GM04503 (cell line): ENCODE measurements around the gene ARNT2.

Source experiments
- DNase-seq: peaks from one replicate; pipeline ENCODE4 v3.0.0-alpha.2; 2012; ENCODE audit warnings: low read depth

ARNT2 gene

DNA sequence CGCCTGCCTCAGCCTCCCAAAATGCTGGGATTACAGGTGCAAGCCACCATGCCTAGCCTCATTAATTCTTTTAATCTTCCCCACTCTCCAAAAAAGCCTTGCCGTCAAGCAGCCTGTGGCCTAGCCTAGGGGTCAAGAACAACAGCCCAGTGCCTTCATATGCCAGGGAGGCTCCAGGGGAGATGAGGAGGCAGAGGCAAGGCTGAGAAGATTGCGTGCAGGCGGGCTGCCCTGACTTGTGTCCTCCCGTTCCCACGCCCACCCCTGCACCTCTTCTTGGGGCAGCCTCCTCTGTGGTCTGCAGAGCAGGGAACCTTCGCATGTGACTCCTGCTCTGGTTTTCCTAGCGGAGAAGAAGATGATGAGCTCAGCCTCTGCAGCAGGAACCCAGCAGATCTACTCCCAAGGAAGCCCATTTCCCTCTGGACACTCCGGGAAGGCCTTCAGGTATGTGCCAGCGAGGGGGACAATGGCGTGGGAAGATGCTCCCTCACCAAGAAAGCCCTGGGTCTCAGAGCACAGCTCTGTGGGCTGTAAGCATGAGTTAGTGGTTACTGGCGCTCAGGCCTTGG lies 172.4 kb downstream of the ARNT2 start:
- DNase-seq = no peak

DNA sequence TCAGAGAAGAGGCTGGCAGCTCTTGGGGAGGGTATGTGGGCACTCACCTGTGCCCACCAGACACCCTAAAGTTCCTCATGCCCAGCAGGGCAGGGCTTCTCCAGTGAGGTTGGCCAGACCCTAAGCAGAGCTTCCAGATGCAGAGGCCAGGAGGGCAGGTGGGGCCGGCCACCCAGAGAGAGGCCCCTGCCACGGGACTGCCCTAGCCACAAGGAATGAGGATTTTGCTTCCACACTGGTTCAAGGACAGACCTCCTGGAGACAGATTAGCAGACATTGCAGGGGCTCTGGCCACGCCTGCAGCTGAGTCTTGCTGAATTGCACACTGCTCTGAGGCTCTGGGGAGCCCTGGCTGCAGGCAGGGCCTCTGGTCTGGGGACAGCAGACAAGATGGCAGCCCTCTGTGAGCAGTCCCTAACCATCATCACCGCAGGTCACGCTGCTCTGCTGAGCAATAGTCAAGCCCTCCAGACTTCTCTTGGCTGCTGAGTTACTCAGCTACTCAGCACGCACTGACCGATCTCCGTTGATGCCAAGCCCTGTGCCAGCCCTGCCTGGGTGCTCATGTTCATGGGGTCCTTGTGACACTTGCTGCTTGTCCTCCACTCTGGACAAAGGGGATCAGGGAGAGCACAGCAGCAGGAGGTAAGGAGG lies 173.5 kb downstream of the ARNT2 start:
- no peak for DNase-seq

DNA sequence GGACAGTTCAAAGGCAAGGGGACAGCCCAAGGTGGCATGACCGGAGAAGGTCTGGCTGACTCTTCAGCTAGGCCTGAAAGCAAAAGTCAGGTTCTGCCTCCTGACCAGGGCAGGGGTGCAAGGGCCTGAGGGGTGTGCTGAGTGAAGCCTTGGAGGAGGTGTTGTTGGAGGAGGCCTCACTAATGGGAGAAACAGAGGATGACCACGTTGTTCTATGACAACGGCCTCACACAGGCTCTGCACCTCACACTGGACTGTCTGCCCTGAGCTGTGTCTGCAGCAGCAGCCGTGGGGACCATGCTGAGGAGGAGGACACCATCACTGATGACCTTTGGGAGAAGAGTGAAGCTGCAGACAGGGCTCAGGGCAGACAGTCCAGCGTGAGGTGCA lies 174.0 kb downstream of the ARNT2 start:
- no peak for DNase-seq

DNA sequence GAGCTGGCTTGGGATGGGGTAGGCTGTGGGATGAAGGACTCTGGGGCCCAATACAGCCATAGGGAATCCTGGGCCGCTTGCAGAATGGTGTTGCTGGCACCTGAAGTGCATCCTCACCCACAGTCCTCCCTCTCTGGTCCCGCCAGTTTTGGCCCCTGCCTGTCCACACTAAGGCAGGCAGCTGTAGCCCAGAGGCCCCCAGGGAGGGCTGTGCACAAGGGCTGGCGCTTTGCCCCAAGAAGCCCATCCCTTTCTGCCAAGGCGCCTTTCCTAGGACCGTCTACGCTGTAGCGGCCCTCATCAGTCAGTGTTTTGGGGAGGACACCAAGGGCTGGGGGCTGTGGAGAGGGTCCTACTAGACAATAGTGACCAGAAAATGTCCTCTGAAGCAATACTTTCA lies 174.7 kb downstream of the ARNT2 start:
- DNase-seq = no peak

DNA sequence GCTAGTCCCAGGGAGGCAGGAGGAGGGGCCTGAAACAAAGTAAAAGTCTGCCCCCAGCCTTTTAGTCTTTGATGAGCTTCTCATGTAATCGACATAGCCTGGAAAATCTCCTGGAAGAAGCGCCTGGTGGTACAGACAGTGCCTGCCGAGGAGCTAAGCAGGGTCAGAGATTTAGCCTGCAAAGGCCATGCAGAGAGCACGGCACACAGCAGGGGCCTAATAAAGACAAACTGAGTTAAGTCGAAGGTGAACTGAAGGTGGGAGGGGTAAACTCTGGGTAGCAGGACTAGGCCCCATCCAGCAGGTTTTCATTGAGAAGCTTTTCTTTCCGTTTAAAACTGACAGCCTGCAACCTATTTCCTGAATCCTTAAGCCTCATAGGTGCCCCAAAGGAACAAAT lies 175.4 kb downstream of the ARNT2 start:
- DNase-seq = no peak

DNA sequence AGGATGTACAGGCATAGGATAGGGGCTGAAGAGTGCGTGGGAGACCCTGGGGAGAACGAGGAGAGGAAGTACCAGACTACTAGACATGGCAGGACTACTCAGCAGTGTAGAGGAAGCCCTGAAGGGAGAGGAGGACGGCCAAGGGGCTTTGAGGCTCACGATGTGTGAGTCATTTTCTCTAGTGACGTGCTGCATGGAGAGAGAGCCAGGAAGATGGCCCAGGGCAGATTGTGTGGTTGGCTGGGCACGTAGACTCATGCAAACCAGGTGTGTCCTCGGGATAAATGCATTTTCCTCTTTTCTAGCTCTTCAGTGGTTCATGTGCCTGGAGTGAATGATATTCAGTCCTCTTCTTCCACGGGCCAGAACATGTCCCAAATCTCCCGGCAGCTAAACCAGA lies 175.9 kb downstream of the ARNT2 start:
- peak; percentile 41 for DNase-seq

DNA sequence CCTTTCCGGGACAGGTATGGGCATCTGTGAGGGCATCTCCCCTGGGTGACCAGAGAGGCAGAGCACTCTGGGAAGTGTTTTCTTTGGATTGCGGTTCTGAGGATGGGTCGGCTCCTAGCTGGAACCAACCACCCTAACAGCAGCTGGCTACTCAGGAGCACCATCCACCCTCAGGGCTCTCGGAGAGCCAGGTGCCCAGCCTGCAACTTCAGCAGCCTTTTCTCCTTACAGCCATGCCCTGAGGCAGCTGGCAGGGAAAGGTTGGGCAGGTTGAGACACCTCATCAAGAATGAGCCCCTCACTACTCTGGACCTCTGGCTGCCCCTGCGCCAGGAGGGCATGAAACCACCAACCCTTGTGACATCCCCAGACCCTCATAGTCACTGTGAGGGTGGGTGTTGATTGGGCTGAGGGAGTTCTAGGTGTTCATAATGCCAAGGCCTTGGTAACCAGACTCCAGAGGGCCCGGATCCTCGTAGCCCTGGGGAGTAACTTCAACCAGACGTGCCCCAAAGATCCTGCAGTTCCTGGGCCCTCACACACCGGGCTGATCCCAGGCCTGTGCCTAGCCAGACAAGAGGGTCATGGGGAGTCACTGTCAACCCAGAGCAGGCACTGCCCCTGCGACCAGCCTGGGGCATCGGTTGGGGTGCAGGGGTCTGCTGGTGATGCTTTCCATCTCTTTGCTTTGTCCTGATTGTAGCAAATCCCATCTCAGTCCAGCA lies 176.5 kb downstream of the ARNT2 start:
- no peak for DNase-seq

DNA sequence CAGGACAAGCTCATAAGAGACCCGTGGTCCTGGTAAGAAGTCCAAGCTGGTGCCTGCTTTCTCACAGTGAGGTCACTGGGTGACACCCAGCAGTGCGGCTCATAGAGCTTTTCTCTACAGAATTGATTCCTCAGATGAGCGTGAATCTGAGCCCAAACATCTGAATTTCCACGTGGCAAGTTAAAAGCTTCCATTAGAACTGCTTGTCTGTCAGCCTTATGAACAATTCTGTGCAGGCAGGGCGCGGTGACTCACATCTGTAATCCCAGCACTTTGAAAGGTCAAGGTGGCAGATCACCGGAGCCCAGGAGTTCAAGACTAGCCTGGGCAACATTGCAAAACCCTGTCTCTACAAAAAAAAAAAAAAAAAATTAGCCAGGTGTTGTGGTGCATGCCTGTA lies 177.8 kb downstream of the ARNT2 start:
- DNase-seq = no peak

DNA sequence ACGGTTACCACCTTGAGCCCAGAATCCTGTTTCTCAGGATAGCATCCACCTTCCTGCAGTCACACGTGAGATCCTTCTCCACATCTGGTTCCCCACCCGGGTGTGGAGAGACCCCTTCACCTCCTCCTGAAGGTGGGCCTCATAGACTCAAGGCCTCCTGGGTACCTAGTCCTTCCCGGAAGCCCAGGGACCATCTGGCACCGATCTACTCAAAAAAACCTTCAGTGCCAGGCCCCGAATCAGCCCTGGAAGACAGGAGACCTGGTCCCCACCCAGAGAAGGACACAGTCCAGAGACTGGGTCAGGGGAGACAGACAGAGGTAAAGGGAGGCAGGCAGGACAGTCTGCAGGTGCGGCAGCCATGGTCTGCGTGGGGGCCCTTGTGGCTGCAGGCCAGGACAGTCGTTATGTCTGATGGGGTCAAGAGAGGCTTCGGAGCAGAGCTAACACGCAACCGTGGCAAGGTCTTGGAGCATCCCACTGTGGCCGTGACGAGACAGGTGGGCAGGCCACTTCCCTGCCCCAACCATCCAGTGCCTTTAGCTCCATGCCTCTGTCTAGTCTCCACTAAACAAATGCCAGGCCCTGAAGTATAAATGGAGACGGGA lies 178.7 kb downstream of the ARNT2 start:
- DNase-seq = no peak

DNA sequence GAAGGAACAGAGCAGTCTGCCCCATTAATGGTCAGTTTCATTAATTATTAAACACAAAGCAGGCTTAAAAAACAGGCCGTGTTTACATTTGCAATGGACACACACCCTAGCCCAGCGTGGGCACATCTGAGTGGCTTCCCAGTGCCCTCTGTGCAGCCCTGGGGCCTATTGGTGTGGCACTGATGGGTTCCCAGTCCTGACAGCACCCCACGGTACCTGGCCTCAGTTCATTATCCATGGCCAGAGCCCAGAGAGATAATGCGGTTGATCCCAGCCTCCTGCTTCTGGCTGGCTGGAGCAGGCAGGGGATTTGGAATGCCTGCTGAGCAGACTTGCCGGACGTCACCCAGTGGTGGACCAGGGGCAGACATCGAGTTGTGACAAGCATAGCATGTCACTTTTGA lies 180.4 kb downstream of the ARNT2 start:
- no peak for DNase-seq

DNA sequence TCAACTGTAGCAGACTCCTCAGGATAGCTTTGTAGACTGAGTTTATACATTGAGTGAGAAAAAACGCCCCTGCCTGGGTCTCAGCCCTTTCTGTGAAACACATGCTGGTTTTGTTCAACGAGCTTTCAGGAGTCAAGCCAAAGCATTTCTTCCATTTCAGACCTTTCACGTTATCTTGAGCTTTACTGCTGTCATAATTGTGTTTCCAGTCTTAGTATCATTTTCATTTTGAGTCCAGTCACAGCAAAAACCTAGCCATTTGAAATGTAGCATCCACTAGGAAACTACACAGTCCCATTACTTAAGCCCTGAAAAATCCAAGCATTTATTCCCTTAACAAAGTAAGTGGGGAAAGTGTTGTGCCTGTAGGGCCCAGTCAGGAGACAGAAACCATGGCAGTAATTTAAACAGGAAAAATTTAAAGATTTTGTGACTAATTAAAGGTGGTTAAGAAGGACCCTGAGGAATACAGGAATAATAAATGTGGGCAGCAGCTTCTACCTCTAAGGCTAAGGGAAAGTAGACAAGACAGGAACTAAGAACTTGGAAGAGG lies 180.9 kb downstream of the ARNT2 start:
- DNase-seq = no peak

DNA sequence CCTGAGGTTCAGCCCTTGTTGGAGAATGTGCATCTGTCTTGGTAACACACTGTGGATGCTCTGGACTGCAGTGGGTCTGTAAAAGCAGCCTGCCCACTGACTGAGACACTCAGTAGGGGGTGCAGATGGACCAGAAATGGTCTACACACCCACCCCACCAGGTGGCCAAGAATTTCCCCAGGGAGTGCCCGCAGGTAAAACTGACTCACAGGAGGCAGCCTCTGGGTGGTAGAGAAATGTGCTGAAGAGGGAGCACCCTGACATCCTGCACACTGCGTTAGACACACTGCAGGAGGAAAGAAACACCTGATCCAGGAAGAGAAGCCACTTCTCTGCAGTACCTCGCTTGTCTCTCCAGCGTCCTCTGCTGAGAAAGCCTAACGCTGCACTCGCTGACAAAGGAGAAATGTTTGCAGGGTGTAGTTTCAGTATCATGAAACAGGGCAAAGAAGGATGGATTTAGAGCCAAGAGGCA lies 181.4 kb downstream of the ARNT2 start:
- no peak for DNase-seq

DNA sequence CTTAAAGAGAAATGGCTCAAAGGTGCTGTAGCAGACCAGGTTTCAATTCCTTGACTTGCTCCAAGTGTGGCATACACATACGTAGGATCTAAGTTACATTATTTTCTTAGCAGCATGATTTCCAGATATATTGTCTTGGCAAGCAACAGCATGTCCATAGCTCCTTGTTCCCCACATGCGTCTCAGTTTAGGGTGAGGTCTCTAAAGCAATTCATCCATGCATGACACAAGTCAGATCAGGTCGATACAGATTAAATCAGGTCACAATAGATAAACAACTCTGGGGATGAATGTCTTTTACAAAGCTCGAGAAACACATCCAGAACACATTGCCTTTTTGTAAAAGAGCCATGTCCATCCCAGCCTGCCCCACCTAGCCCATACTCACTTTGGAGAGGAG lies 182.0 kb downstream of the ARNT2 start:
- DNase-seq = no peak

DNA sequence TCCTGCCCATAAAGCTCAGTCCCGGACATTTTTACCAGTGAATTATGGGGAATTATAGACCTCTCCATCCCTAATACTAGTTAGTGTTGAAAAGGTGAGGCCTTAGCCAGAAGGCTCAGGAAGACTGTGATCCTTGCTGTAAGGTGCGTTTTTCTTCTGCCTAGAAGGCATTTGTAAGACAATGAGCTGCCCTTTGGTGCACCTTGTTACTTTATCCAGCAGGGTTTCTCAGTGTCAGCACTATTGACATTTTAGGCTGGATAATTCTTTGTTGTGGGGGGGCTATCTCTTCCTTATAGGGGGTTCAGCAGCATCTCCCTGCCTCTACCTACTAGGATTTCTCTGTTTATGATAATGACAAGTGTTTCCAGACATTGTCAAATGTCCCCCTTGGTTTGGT lies 182.8 kb downstream of the ARNT2 start:
- no peak for DNase-seq

DNA sequence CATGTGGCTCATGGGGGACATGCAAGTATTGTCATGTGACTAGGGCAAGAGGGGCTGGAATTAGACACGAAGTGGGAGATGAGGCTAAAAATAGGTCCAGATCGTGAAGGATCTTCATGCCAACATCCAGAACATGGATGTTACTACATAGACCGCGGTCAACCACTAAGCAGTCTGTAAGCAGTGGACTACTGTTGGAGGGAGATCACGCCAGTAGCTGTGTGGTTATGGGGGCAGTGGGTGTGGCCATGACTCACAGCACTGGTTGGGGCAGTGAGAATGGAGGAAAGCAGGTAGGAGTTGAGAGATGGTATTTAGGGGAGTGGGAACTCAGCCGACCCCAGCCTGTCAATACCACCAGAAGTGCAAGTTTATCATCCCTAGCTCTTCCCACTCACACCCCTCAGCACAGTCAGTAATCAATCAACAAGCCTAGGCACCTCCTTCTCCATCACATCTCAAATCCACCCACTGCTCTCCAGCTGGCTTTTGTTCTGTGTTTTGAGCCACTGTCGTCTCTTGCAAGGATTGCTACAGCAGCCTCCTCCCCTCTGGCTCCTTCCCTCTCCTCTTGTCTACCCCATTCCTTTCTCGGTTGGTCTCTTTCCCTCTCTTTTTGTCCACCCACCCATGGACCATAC lies 183.8 kb downstream of the ARNT2 start:
- no peak for DNase-seq

DNA sequence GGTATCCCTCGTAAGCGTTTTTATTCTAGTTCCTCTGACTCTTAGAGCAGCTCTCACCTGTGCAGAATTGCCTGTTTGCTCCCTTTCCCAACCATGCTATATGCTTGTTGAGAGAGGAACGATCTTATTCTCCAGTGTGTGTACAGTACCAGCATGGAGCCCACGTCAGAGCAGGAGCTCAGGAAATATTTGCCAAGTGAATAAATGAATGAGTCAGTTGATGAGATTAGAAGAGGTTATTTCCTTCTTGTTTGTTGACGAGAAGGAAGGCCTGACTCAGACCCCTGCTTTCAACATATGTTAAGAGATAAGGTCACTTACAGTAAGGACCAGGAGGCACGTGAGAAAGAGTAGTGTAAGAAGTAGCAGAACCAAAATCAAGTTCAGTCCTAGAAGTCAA lies 184.6 kb downstream of the ARNT2 start:
- peak; percentile 57 for DNase-seq

DNA sequence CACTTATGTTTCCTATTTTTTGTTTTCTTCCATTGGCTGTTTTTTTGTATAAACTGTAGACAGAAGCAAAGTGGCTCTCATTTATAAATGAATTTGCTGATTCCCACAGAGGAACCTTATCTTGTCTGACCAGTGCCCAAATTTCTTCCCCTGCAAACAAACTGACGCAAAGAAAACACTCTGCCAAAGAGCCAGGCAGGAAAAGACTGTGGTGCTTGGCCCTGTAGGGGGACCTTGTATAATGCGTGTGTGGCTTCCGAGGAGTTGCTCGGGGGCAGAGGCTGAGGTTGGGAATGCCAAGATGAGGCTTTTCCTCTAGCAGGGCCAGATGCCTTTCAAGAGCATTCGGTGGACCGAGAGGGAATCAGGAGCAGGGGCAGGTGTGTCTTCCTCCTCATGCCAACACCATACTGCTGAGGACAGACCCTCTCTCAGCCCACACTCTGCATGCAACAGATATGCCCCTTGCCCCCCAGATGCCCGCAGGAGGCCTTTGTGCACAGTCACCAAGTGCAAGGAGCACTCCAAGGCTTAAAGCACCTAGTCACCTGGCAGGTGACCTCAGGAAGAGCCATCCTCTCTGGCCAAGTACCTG lies 186.7 kb downstream of the ARNT2 start:
- no peak for DNase-seq

DNA sequence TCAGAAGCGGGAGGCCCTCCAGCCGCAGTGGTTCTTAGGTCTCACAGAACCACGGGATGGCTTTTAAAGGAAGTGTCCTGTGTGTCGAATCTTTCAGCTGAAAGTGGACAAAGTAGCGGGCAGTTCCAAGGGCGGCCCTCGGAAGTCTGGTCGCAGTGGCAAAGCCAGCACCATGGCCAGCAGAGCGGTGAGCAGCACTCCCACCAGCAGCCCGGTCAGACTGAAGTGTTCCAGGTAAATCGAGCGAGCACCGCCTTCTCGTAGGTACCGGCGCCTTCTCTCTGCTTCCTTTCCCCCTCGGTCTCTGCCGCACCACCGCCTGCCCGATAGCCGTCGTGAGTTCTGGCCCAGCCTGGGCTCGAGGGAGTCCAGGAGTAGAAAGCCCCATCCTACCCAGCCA lies 187.3 kb downstream of the ARNT2 start:
- DNase-seq = no peak

DNA sequence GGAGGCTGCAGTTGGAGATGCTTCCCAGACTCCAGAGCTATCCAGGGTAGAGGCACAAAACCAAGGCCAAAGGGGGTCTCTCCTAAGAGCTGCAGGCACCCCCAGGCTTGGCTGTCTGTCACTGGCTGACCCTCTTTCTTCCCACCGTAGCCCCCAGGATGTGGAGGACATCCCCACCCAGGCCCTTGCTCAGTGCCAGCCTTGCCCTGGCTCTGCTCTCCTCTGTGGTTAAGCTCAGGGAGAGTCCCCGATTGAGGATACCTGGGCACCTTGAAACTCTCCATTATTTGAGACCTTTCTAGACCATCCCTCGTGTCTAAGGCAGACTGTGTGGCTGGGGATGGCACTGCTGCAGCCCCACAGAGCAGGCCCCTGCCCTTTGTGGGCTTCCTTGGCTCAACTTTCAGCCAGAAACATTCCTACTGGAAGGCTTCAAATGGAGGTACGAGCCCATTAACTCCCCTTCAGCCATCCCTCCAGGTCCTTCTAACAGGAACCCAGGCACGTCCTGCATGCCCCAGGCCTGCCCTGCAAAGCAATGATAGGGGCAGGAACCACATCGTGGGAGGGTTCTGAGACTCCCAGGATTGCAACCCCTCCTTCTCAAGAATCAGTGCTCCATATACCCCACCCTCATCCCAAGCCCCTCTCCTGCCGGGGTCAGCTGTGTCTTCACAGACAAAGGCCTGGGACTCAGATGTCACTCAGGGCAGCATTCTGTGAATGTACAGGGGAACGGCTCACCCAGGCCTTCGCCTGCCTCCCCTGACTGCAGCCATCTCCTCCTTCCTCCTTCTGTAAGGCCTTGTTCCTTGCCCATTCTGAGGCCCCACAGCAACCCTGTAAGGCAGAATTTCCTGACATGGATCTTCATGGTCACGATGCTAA lies 188.0 kb downstream of the ARNT2 start:
- DNase-seq = no peak

DNA sequence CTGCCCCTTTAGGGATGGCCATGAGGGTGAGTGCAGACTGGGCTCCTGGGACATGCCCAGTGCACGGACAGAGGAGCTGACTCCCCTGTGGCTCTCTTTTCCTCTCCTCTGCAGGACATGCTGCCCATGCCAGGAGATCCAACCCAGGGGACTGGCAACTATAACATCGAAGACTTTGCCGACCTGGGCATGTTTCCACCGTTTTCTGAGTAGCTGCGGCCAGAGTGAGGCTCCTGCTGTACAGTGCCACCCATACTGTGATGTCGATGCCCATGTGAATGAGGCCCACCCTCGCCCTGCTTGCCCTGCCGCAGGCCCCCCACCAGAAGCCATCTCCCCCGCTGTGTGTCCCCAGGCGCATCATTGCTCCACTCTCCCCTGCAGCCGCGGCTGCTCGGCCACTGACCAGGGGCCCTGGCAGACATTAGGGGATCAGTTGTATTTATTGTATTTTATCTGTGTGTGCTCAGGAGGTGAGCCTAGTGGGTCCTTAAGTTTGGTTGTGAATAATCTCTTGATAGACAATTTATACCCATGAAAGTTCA lies 189.4 kb downstream of the ARNT2 start:
- DNase-seq = no peak
